Measurements from ENCODE around the gene CSNK1G1. TPM values are rescaled to one million over a fixed set of nuclear protein-coding genes. Genes with fewer than 3 reads are reported as not detected.

CSNK1G1 gene
- polyA plus RNA-seq, 1 donor from 2014 or later: 18.9 TPM

- Histone ChIP-seq H3K9me3 (ENCODE audit: low read length) (no peaks in the 10 kb centered on the region), H3K79me2 (replicated peaks; ENCODE audit: insufficient read depth, low read length) (peaks cover 3% of the 10 kb centered on the region), H3K9me2 (ENCODE audit: insufficient read depth, low read length) (no peaks in the 10 kb centered on the region), H3K36me3 (ENCODE audit: insufficient read depth, low read length) (no peaks in the 10 kb centered on the region), H3K27ac (ENCODE audit: low read length) (no peak overlapping the region), H3K4me2 (ENCODE audit: low read length) (no peak overlapping the region), H3K27me3 (ENCODE audit: insufficient read depth, low read depth, low read length) (no peaks in the 10 kb centered on the region), H4K20me1 (ENCODE audit: insufficient read depth) (no peaks in the 10 kb centered on the region), H3K9ac (ENCODE audit: low read length) (no peak overlapping the region), H3F3A (ENCODE audit: insufficient read depth, low read length, poor library complexity, severe bottlenecking) (no peaks in the 10 kb centered on the region), H3K4me3 (ENCODE audit: low read length) (no peak overlapping the region), H2AFZ (ENCODE audit: low read depth, low read length) (no peak overlapping the region)
- TF ChIP-seq EP300 (conservative IDR thresholded peaks at IDR 0.05; ENCODE audit: poor library complexity, severe bottlenecking) (no peak), REST (IDR thresholded peaks at IDR 0.05; ENCODE audit: borderline replicate concordance) (no peak), CTCF (IDR thresholded peaks at IDR 0.05; ENCODE audit: poor library complexity, severe bottlenecking) (no peak), POLR2AphosphoS5 (IDR thresholded peaks at IDR 0.05) (no peak), RAD21 (conservative IDR thresholded peaks at IDR 0.05) (no peak), TAF1 (IDR thresholded peaks at IDR 0.05; ENCODE audit: low read depth) (no peak), MXI1 (conservative IDR thresholded peaks at IDR 0.05; ENCODE audit: poor library complexity, severe bottlenecking) (no peak), SMC3 (conservative IDR thresholded peaks at IDR 0.05; ENCODE audit: poor library complexity) (no peak), EZH2 (IDR thresholded peaks at IDR 0.05; ENCODE audit: borderline replicate concordance, insufficient read depth, low read length, poor library complexity, severe bottlenecking) (no peak)
Measured at GRCh38 chr15:64287953-64288352, 68.0 kb downstream of the CSNK1G1 start.

- Histone ChIP-seq H3K4me3 (ENCODE audit: low read length) (no peak overlapping the region), H4K20me1 (ENCODE audit: insufficient read depth) (no peaks in the 10 kb centered on the region), H3K9me2 (ENCODE audit: insufficient read depth, low read length) (no peaks in the 10 kb centered on the region), H3K36me3 (ENCODE audit: insufficient read depth, low read length) (no peaks in the 10 kb centered on the region), H3K79me2 (replicated peaks; ENCODE audit: insufficient read depth, low read length) (no peaks in the 10 kb centered on the region), H3K27ac (ENCODE audit: low read length) (no peak overlapping the region), H3F3A (ENCODE audit: insufficient read depth, low read length, poor library complexity, severe bottlenecking) (no peaks in the 10 kb centered on the region), H3K4me2 (ENCODE audit: low read length) (no peak overlapping the region), H2AFZ (ENCODE audit: low read depth, low read length) (no peak overlapping the region), H3K9ac (ENCODE audit: low read length) (no peak overlapping the region), H3K9me3 (ENCODE audit: low read length) (no peaks in the 10 kb centered on the region), H3K27me3 (ENCODE audit: insufficient read depth, low read depth, low read length) (no peaks in the 10 kb centered on the region)
- TF ChIP-seq RAD21 (conservative IDR thresholded peaks at IDR 0.05): no peak
- no peak for TF ChIP-seq EZH2 (IDR thresholded peaks at IDR 0.05; ENCODE audit: borderline replicate concordance, insufficient read depth, low read length, poor library complexity, severe bottlenecking)
- no peak for TF ChIP-seq SMC3 (conservative IDR thresholded peaks at IDR 0.05; ENCODE audit: poor library complexity)
- no peak for TF ChIP-seq EP300 (conservative IDR thresholded peaks at IDR 0.05; ENCODE audit: poor library complexity, severe bottlenecking)
- TF ChIP-seq TAF1 (IDR thresholded peaks at IDR 0.05; ENCODE audit: low read depth): no peak
- TF ChIP-seq MXI1 (conservative IDR thresholded peaks at IDR 0.05; ENCODE audit: poor library complexity, severe bottlenecking): no peak
- no peak for TF ChIP-seq CTCF (IDR thresholded peaks at IDR 0.05; ENCODE audit: poor library complexity, severe bottlenecking)
- TF ChIP-seq POLR2AphosphoS5 (IDR thresholded peaks at IDR 0.05): no peak
- TF ChIP-seq REST (IDR thresholded peaks at IDR 0.05; ENCODE audit: borderline replicate concordance): no peak
Measured at GRCh38 chr15:64286473-64286872, 69.5 kb downstream of the CSNK1G1 start.
